Stimulated activated naive CD8-positive, alpha-beta T cell treated with anti-CD3 and anti-CD28 coated beads, Interleukin-15, amount 100 ng/mL, for 72 hours (primary cell): Measurements from ENCODE around the gene MOV10L1.

ENCODE experiments used
- ATAC-seq: fragments of 150-1000 bp; cut with Tn5 transposase; 2 replicates; pipeline ENCODE4 v1.10.0; 2021; ENCODE audit warnings: mild to moderate bottlenecking, moderate library complexity
- DNase-seq, 2 donors: peaks; one replicate each; pipeline ENCODE4 v3.0.0; 2021 to 2022
- H3K27ac Mint-ChIP-seq, 2 donors: one replicate each; pipeline ENCODE4 v1.8.0; 2022; ENCODE audit warnings: mild to moderate bottlenecking in 2 of 2, mixed read lengths in 2 of 2, moderate library complexity in 2 of 2
- H3K27me3 Mint-ChIP-seq: one replicate; pipeline ENCODE4 v1.8.0; 2022; ENCODE audit warnings: mixed read lengths
- H3K4me1 Mint-ChIP-seq: one replicate; pipeline ENCODE4 v1.8.0; 2022; ENCODE audit warnings: mild to moderate bottlenecking, mixed read lengths
- H3K4me3 Mint-ChIP-seq, 2 donors: one replicate each; pipeline ENCODE4 v1.8.0; 2022; ENCODE audit warnings: mild to moderate bottlenecking in 2 of 2, mixed read lengths in 2 of 2, moderate library complexity in 1 of 2
- H3K9me3 Mint-ChIP-seq, 2 donors: one replicate each; pipeline ENCODE4 v1.8.0; 2022; ENCODE audit warnings: mixed read lengths in 2 of 2

Gene MOV10L1

DNA sequence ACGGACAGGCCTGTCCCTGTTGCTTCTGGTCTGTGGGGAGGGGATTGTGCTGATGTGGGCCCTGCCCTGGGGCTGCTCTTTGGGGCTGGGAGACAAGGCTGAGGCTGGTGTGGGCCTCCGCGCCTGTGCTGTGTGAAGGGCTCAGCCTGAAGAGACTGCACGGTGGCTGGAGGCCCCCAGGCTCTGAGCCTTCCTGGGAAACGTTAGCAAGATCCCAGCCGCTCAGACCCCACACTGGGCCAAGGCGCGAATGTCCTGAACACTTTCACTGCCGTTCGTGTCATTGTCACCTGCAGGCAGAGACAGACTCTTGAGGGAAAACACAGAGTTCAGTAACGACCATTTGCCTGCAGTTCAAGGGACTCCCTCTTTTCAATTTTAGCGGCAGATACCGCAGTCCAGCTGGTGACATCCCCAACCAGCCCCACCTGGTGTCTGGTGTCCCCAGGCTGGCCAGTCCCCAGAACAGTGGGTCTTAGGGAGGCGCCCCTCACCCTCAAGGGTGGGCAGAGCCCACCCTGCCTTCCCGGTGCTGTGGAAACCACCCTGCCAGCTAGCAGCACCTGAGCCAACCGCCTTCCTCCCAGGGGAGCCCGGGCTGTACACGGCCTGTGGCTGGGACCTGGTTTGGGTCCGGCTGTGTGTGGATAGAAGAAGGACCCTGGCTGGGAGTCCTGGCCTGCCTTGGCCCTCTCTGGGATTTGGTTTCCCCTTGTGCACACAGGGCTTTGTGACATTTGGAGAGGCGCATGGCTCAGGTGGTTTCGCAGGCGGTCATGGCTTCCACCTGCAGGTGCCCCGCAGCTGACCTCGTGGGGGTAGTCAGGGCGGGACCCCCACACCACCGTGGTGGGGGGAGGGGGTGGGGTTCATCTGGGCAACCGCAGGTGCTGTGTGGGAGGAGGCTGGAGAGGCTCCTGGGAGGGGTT, 86.4 kb downstream of the MOV10L1 start:
- Mint-ChIP-seq H3K27ac (no peak overlapping the region), H3K9me3 (no peaks in the 10 kb centered on the region), H3K27me3 (peaks cover 43% of the 10 kb centered on the region), H3K4me3 (no peak overlapping the region), H3K4me1 (peaks cover 13% of the 10 kb centered on the region)
- DNase-seq (no peak), ATAC-seq (no peak)

DNA sequence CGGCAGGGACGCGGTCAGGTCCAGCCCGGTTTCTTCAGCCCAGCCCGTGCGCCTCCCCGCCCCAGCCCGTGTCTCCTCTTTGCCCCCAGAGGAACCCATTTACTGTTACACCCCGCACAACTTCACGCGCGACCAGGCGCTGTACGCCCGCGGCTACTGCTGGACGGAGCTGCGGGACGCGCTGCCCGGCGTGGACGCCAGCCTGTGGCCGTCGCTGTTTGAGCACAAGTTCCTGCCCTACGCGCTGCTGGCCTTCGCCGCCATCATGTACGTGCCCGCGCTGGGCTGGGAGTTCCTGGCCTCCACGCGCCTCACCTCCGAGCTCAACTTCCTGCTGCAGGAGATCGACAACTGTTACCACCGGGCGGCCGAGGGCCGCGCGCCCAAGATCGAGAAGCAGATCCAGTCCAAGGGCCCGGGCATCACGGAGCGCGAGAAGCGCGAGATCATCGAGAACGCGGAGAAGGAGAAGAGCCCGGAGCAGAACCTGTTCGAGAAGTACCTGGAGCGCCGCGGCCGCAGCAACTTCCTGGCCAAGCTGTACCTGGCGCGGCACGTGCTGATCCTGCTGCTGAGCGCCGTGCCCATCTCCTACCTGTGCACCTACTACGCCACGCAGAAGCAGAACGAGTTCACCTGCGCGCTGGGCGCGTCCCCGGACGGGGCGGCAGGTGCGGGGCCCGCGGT, 87.2 kb downstream of the MOV10L1 start:
- ATAC-seq, result no peak
- Mint-ChIP-seq H3K4me3 (no peak overlapping the region), H3K27me3 (peaks cover 35% of the 10 kb centered on the region), H3K4me1 (peaks cover 11% of the 10 kb centered on the region), H3K27ac (no peak overlapping the region), H3K9me3 (no peaks in the 10 kb centered on the region)
- no peak for DNase-seq

DNA sequence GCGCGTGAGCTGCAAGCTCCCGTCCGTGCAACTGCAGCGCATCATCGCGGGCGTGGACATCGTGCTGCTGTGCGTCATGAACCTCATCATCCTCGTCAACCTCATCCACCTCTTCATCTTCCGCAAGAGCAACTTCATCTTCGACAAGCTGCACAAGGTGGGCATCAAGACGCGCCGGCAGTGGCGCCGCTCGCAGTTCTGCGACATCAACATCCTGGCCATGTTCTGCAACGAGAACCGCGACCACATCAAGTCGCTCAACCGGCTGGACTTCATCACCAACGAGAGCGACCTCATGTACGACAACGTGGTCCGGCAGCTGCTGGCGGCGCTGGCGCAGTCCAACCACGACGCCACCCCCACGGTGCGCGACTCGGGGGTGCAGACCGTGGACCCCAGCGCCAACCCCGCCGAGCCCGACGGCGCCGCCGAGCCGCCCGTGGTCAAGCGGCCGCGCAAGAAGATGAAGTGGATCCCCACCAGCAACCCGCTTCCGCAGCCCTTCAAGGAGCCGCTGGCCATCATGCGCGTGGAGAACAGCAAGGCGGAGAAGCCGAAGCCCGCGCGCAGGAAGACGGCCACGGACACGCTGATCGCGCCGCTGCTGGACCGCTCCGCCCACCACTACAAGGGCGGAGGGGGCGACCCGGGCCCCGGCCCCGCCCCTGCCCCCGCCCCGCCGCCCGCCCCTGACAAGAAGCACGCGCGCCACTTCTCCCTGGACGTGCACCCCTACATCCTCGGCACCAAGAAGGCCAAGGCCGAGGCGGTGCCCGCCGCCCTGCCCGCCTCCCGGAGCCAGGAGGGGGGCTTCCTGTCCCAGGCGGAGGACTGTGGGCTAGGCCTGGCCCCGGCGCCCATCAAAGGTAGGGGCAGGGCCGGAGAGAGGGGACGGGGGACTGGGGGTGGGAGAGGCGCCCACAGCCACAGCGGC, 88.0 kb downstream of the MOV10L1 start:
- peaks cover 27% of the 10 kb centered on the region for H3K27me3 Mint-ChIP-seq
- H3K27ac Mint-ChIP-seq, result no peak overlapping the region
- no peak overlapping the region for H3K4me3 Mint-ChIP-seq
- no peaks in the 10 kb centered on the region for H3K9me3 Mint-ChIP-seq
- ATAC-seq, result no peak
- H3K4me1 Mint-ChIP-seq, result peaks cover 11% of the 10 kb centered on the region
- DNase-seq, result no peak

DNA sequence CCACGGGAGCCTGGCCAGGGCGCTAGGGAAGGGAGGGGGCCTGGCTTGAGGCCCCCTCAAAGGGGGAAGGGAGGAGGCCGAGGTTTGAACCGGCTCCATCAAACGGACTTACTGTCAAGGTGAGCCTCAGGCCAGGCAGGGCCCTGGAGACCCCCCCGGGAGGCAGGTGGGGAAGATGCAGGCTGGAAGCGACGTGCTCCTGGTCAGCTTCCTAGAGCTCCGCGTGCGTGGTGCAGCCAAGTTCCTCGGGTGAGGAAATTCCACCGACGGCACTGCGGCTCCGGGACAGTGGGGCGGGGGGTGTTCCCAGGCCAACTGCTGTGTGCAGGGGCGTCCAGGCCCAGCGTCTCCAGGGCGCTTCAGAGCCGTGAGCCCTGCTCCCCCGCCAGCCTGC, 88.7 kb downstream of the MOV10L1 start:
- peaks cover 11% of the 10 kb centered on the region for H3K4me1 Mint-ChIP-seq
- ATAC-seq (no peak), DNase-seq (no peak)
- no peak overlapping the region for H3K27ac Mint-ChIP-seq
- H3K9me3 Mint-ChIP-seq, result no peaks in the 10 kb centered on the region
- H3K27me3 Mint-ChIP-seq, result peaks cover 21% of the 10 kb centered on the region
- no peak overlapping the region for H3K4me3 Mint-ChIP-seq

DNA sequence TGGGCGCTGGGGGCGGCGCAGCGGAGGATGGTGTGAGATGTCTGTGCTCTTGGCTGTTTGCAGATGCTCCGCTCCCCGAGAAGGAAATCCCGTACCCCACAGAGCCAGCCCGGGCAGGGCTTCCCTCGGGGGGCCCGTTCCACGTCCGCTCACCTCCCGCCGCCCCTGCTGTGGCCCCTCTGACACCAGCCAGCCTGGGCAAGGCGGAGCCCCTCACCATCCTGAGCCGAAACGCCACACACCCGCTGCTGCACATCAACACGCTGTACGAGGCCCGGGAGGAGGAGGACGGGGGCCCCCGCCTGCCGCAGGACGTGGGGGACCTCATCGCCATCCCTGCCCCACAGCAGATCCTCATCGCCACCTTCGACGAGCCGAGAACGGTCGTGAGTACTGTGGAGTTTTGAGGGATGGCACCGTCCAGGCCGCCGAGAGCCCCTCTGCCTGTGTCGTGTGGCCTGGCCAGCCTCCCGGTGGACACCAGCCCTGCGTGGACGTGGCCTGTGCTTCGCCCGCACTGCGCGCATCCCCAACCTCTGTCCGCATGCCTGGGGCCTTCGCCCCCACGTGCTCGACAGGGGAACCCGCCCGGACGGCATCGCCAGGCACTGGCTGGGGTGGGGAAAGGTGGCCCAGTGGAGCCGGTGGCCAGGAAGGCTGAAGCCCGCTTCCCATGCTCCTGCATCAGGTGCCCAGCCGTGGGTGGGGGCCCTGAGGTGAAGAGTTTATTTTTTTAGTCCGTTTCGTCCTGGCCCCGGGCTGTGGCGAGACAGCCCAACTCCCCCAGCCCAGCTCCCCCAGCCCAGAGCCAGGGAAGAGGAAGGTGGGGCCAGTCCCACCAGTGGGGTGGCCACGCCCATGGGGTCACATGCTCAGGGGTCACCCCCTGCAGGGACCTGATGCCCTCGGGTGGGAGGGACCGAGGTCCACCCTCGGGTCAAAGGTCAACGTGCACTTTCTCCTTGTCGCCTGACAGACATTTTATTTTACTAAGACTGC, 89.4 kb downstream of the MOV10L1 start:
- Mint-ChIP-seq H3K4me3 (no peak overlapping the region), H3K27me3 (peaks cover 14% of the 10 kb centered on the region), H3K4me1 (peaks cover 16% of the 10 kb centered on the region), H3K27ac (no peak overlapping the region), H3K9me3 (no peaks in the 10 kb centered on the region)
- DNase-seq (no peak), ATAC-seq (no peak)

DNA sequence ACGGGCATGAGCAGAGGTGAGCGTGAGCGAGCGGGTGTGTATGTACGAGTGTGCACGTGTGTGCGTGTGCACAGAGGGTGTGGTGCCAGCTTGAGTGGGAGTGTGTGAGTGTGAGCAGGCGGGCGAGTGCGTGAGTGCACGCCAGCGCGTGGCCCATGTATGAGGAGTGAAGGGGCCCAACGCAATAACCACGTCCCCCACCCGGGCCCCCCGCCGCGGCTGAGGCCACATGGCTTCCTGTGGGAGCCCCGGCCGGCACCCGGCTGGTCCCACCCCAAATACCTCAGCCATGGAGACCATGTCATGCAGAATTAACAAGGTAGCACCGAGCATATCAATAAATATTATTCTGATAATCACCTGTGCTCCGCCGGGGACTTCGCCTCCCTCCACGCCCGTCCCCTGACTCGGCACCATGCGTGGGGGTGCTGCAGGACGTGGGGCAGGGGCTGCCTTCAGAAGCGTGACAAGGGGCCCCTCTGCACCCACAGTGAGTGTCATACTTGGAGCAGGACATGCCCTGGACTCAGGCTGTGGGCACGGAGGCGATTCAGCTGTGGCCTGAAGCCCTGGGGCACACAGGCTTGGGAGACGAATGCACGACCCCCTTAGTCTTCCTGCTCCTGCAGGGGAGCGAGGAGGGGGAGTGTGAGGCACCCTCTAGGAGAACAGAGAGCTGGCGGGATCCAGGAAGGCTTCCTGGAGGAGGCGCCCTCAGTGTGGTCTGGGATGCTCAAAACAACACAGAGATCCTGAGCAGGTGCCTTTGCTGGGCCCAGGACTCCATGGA, 90.3 kb downstream of the MOV10L1 start:
- Mint-ChIP-seq H3K4me3 (no peak overlapping the region), H3K4me1 (peaks cover 21% of the 10 kb centered on the region), H3K27ac (no peak overlapping the region), H3K27me3 (peaks cover 19% of the 10 kb centered on the region), H3K9me3 (no peaks in the 10 kb centered on the region)
- ATAC-seq (no peak), DNase-seq (no peak)

DNA sequence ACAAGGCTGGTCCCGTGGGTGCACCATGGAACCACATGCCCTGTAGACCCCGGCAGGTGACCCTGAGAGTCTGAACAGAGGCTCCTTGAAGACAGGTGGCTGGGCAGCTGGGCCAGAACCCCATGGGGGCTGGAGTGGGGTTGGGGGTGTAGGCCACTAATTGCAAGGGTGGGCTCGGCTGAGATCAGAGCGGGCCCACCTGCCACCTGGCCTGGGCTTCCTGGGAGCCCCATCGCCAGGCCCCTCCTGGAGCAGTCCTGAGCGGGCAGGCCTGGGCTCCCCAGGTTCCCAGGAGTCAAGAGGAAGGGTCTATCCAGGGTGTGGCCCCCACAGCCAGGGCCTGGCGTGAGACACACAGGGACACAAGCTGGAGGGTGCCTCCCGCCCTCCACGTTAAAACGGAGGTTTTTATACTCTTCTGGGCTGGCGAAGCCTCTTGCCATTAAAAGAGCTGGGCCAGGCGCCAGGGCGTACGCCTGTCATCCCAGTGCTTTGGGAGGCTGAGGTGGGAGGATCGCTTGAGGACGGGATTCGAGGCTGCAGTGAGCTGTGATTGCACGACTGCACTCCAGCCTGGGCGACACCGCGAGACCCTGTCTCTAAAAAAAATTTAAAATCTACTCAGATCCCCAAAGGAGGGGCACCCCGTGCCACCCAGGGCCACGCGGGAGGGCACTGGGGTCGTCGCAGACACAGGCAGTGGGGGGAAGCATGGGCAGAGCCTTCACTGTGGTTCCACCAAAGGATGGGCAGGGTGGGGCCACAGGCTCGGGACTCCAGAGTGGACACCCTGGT, 91.1 kb downstream of the MOV10L1 start:
- H3K4me1 Mint-ChIP-seq, result peaks cover 26% of the 10 kb centered on the region
- no peaks in the 10 kb centered on the region for H3K9me3 Mint-ChIP-seq
- no peak overlapping the region for H3K27ac Mint-ChIP-seq
- H3K27me3 Mint-ChIP-seq, result peaks cover 19% of the 10 kb centered on the region
- DNase-seq (no peak), ATAC-seq (no peak)
- no peak overlapping the region for H3K4me3 Mint-ChIP-seq

DNA sequence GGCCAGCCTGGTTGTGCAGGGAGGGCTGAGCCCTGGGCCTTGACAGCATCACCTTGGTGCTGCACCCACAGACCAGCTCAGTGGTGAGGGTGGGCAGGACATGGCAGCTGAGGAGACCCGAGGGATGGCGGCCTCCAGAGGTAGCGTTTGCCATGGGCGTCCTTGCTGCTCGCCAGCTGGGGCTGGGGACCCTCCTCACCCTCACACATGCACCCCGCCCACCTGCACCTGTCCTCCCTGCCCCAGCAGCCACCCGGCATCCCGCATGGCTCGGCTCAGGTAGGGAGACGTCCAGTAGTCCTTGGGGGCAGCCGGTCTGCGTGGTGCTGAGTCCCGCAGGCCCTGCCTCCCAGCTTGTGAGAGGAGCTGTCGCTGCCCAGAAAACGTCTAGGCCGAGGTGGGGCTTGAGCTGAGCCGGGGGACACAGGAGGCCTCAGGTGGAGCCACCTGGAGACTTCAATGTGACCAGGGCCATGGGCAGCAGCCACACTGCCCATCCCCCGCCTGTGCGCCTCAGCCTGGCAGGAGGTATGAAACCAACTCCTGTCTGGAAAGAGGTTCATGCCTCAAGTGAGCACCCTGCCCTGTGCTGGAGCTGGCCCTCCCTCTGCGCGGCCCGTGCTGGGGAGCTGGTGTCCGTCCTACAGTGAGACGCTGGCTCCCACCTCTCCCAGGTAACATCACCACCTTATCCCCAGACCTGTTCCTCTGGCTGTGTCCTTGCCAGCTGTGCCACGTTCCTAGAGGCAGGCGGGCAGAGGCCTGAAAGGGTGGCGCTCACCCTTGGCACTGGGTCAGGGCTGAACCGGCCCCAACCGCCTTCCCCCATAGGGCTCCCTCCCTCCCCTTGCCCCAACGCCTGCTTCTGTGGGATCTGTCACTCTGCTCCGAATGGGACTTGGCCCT, 92.6 kb downstream of the MOV10L1 start:
- Mint-ChIP-seq H3K27ac (no peak overlapping the region), H3K4me3 (no peak overlapping the region), H3K27me3 (peaks cover 11% of the 10 kb centered on the region), H3K9me3 (no peaks in the 10 kb centered on the region), H3K4me1 (peaks cover 35% of the 10 kb centered on the region)
- ATAC-seq, result no peak
- no peak for DNase-seq

DNA sequence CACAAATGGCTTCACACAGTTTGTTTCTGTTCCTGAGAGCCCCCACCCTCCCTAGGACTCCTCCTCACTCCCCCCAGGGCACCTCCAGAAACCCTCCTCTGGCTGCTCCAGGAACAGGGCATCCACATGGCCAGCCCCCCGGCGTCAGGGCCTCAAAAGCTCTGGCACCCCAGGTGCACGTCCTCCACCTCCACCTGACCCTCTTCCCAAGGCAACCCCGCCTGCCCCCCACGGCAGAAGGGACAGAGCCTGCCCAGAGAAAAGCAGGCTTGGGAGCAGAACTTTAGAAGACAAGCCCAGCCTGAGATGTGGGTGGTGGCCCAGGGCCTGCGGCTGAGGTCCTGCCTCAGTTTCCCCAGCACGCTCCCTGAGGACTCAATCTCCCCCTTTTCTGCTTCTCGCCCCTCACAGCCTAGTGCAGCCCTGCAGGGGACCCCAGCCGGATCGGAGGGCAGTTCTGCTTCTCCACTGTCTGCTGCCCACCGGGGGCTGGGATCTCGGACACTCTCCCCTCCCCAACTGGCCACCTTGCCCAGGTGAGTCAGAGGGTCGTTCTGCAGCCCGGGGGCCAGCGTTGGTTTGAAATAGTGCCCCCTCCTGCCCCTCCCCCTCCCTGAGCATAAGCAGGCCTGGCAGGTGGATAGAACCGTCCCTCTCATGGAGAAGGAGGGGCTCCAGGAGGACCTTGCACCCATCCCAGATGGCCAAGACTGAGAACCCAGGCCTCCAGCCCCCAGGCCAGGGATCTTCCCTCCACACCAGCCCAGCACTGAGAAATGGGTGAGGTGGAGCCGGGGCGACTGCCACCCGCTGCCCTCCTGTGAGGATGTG, 93.5 kb downstream of the MOV10L1 start:
- Mint-ChIP-seq H3K4me3 (no peak overlapping the region), H3K9me3 (no peaks in the 10 kb centered on the region), H3K27me3 (peaks cover 7% of the 10 kb centered on the region), H3K4me1 (peaks cover 45% of the 10 kb centered on the region), H3K27ac (no peak overlapping the region)
- no peak for ATAC-seq
- DNase-seq, result no peak

DNA sequence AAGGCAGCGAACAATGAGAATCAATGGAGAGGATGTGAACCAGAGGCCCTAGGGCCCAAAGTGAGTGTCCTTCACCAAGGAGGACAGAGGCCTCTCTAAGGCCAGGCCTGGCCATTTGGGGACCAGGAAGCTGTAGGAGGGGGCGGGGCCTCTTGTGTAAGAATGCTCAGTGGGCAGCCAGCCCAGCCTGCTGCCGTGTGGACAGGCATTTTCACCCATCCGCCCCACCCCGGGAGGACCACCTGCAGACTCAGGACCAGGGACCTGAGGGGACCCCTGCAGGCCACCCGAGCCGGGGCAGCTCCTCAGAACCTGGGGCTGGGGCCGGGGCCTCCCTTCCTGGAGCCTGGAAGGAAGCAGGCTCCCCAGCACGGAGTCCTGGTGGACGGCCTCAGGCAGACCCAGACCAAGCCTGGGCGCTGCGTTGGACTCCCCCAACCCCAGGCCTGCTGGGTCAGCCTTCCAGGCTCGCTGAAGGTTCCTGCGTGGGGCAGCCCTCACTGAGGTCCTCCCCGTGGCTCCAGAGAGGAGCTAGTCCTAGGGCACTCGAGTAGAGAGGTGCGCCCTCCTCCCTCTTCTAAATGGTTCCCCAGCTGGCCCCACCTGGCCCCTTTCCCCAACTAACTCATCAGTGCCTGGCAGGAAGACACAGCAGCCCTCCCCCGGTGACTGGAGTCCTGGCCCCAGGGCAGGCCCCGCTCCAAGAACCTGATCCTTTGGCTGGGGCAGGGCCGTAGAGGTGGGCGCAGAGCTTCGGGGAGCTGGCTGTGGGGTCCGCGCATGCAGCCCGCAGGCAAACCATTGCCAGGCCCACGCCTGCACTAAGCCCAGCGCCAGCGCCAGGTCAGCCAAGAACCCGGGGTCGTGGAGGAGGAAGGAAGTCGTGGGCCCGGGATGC, 94.4 kb downstream of the MOV10L1 start:
- peaks cover 52% of the 10 kb centered on the region for H3K4me1 Mint-ChIP-seq
- peaks cover 7% of the 10 kb centered on the region for H3K27me3 Mint-ChIP-seq
- DNase-seq, result no peak
- peak overlapping the region; percentile 57 to 94 for H3K27ac Mint-ChIP-seq
- H3K4me3 Mint-ChIP-seq, result peak overlapping the region; percentile 83 to 85
- ATAC-seq, result no peak
- no peaks in the 10 kb centered on the region for H3K9me3 Mint-ChIP-seq

DNA sequence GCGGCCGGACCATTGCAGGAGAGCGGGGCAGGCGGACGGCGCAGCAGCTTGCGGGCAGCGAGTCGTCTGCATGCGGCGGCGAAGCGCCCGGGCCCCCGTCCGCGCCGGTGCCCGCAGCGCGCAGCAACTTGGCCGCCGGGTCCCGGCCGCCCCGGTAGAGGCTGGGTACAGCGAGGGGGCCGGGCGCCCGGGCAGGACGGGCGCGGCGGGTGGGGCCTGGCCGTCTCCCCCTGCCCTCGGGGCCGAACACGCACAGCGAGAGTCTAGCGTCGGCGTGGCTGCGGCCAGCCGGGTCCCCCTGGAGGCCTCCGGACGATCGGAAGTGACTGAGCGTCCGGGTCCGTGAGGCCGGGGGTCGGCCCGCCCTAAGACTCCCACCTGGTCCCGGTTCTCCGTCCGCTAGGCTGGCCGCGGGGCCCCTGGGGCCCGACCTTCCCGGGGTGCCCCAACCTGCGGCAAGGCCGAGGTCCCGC, 95.1 kb downstream of the MOV10L1 start:
- DNase-seq (no peak), ATAC-seq (peak; percentile 5)
- H3K4me1 Mint-ChIP-seq, result peaks cover 53% of the 10 kb centered on the region
- H3K27me3 Mint-ChIP-seq, result peaks cover 7% of the 10 kb centered on the region
- no peaks in the 10 kb centered on the region for H3K9me3 Mint-ChIP-seq
- peak overlapping the region; percentile 88 to 91 for H3K4me3 Mint-ChIP-seq
- H3K27ac Mint-ChIP-seq, result peak overlapping the region in 1 of 2 donors; percentile 57
